Measurements from ENCODE around the gene VOPP1. TPM values are rescaled to one million over a fixed set of nuclear protein-coding genes. Genes with fewer than 3 reads are reported as not detected.

VOPP1 gene
- total RNA-seq, 2 experiments from 2014 or later: 49.6 to 53.1 TPM

DNA sequence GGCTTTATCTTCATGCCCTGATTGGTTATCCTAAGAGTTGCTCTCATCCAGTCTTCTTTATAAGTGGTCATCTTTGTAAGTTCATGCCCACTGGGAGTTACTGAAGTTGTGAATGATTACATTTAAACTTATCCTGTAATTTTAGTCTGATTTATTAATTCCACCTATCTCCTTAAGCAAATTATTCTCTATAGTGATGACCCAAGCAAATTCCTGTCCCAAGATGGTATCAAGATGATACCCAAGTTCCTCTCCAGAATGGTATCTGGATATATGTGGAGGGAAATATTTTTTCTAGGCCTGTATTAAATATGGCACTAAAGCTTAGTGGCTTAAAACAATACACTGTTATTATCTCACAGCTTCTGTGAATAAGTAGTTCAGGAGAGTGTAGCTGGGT lies 22.6 kb upstream of the VOPP1 start:
- intact Hi-C loops (cut with DNase I, micrococcal nuclease): loop anchor here (5.0 kb wide), 2 partner anchors 63 to 313 kb away; no protein-coding TSS in a partner anchor
- no peak overlapping the region for H3K27ac ChIP-seq (ENCODE audit: low read depth in 1 of 2, low read length in 2 of 2)
- Mint-ChIP-seq H3K4me1 (ENCODE audit: low read depth) (peaks cover 16% of the 10 kb centered on the region), H3K27ac (no peak overlapping the region), H3K27me3 (peaks cover 9% of the 10 kb centered on the region), H3K9me3 (no peaks in the 10 kb centered on the region), H3K4me3 (no peak overlapping the region), H3K36me3 (ENCODE audit: low read depth) (no peaks in the 10 kb centered on the region)
- POLR2A ChIA-PET: no interaction called here
- no peaks in the 10 kb centered on the region for H3K27me3 ChIP-seq (ENCODE audit: control insufficient read depth in 1 of 2, insufficient read depth in 2 of 2, low read length in 2 of 2)
- H3K36me3 ChIP-seq (ENCODE audit: insufficient read depth, low read length): no peaks in the 10 kb centered on the region
- no peak overlapping the region for H3K4me3 ChIP-seq (ENCODE audit: low read length)
- no peak for DNase-seq
- no peaks in the 10 kb centered on the region for H3K9me3 ChIP-seq (ENCODE audit: control insufficient read depth in 1 of 2, insufficient read depth in 1 of 2, low read length in 2 of 2)
- peaks cover 22% of the 10 kb centered on the region for H3K4me1 ChIP-seq (ENCODE audit: insufficient read depth, low read length)
- ATAC-seq (ENCODE audit: poor library complexity): no peak
- CTCF ChIA-PET: interaction anchor here (0.6 to 2.0 kb wide), 2 partner anchors 60 to 356 kb away, joined by 3 to 4 read pairs; no protein-coding TSS in a partner anchor
- TF ChIP-seq, protein P1, sequence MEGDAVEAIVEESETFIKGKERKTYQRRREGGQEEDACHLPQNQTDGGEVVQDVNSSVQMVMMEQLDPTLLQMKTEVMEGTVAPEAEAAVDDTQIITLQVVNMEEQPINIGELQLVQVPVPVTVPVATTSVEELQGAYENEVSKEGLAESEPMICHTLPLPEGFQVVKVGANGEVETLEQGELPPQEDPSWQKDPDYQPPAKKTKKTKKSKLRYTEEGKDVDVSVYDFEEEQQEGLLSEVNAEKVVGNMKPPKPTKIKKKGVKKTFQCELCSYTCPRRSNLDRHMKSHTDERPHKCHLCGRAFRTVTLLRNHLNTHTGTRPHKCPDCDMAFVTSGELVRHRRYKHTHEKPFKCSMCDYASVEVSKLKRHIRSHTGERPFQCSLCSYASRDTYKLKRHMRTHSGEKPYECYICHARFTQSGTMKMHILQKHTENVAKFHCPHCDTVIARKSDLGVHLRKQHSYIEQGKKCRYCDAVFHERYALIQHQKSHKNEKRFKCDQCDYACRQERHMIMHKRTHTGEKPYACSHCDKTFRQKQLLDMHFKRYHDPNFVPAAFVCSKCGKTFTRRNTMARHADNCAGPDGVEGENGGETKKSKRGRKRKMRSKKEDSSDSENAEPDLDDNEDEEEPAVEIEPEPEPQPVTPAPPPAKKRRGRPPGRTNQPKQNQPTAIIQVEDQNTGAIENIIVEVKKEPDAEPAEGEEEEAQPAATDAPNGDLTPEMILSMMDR (IDR thresholded peaks at IDR 0.05): no peak

DNA sequence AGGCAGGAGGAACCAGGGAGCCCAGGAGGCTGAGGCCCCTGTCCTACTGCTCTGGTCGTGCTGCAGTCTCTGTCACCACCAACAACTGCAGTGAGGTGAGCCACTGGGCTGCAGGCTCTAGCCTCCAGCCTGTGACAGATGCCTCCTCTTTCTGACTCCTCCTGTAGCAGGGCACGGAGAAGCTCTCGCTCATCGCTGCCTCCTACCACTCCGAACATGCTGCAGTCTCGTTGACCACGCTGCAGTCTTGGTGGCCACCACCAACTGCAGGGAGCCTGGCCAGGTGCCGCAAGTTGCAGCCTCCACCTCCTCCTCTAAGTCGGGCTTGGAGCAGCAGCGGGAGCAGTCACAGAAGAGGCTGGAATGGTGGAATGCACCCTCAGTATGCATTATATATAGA lies 22.1 kb upstream of the VOPP1 start:
- Mint-ChIP-seq H3K4me3 (no peak overlapping the region), H3K27me3 (peaks cover 4% of the 10 kb centered on the region), H3K27ac (no peak overlapping the region), H3K36me3 (ENCODE audit: low read depth) (no peaks in the 10 kb centered on the region), H3K4me1 (ENCODE audit: low read depth) (peaks cover 16% of the 10 kb centered on the region), H3K9me3 (no peaks in the 10 kb centered on the region)
- CTCF ChIA-PET: interaction anchor here (1.1 to 2.0 kb wide), 2 partner anchors 60 to 229 kb away, joined by 4 read pairs; partner anchors contain the start of gene LANCL2
- DNase-seq (peak in 1 of 14 experiments; percentile 8), ATAC-seq (ENCODE audit: poor library complexity) (no peak)
- Histone ChIP-seq H3K4me1 (ENCODE audit: insufficient read depth, low read length) (peaks cover 22% of the 10 kb centered on the region), H3K4me3 (ENCODE audit: low read length) (no peak overlapping the region), H3K27ac (ENCODE audit: low read depth in 1 of 2, low read length in 2 of 2) (no peak overlapping the region), H3K27me3 (ENCODE audit: control insufficient read depth in 1 of 2, insufficient read depth in 2 of 2, low read length in 2 of 2) (no peaks in the 10 kb centered on the region), H3K9me3 (ENCODE audit: control insufficient read depth in 1 of 2, insufficient read depth in 1 of 2, low read length in 2 of 2) (no peaks in the 10 kb centered on the region), H3K36me3 (ENCODE audit: insufficient read depth, low read length) (no peaks in the 10 kb centered on the region)
- intact Hi-C loops (cut with DNase I, micrococcal nuclease): loop anchor here in 1 of 2 experiments (5.0 kb wide), 1 partner anchor 62 kb away; no protein-coding TSS in a partner anchor
- POLR2A ChIA-PET: no interaction called here
- TF ChIP-seq, protein P1 (IDR thresholded peaks at IDR 0.05): no peak

DNA sequence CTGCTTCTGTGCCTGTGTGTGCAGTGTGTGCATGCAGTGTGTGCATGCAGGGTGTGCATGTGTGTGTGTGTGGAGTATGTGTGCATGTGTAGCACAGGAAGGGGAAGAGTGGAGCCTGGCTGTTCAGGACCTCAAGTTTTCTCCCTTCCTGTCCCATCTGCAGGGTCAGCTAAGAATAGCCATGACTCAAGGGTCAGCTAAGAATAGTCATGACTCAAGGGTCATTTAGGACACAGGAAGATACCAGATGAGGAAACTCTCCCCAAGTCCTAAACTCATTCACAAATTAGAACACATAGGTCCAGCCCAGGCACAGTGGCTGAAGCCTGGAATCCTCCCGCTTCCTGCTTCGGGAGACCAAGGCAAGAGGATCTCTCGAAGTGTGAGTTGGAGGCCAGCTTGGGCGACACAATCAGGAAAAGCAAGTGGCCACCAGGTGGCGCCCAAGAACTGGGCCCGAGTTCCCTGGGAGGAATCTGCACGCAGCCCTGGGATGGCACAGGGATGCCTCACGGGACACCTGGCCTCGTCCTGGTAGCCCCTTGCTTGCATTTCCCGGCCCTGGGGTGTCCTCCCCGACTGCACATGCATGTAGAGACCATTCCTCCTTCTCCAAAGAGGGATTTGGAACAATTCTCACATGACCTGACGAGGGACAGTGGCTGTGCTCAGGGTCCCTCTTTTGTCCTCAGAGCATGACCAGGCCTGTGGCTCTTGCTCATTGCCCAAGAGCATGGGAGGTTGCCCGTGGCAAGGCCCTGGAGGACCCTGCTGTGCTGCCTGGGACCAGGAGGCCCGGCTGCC lies 21.4 kb upstream of the VOPP1 start:
- Histone ChIP-seq H3K36me3 (ENCODE audit: insufficient read depth, low read length) (no peaks in the 10 kb centered on the region), H3K9me3 (ENCODE audit: control insufficient read depth in 1 of 2, insufficient read depth in 1 of 2, low read length in 2 of 2) (no peaks in the 10 kb centered on the region), H3K27me3 (ENCODE audit: control insufficient read depth in 1 of 2, insufficient read depth in 2 of 2, low read length in 2 of 2) (no peaks in the 10 kb centered on the region), H3K4me1 (ENCODE audit: insufficient read depth, low read length) (peaks cover 22% of the 10 kb centered on the region), H3K4me3 (ENCODE audit: low read length) (no peak overlapping the region), H3K27ac (ENCODE audit: low read depth in 1 of 2, low read length in 2 of 2) (no peak overlapping the region)
- Mint-ChIP-seq H3K4me3 (no peak overlapping the region), H3K4me1 (ENCODE audit: low read depth) (peaks cover 16% of the 10 kb centered on the region), H3K27ac (no peak overlapping the region), H3K27me3 (peaks cover 4% of the 10 kb centered on the region), H3K9me3 (no peaks in the 10 kb centered on the region), H3K36me3 (ENCODE audit: low read depth) (no peaks in the 10 kb centered on the region)
- CTCF ChIA-PET: interaction anchor here (0.6 to 2.0 kb wide), 9 partner anchors 10 to 228 kb away, joined by 3 to 7 read pairs (median 4); partner anchors contain the start of gene LANCL2
- intact Hi-C loops (cut with DNase I, micrococcal nuclease): loop anchor here in 1 of 2 experiments (5.0 kb wide), 1 partner anchor 61 kb away; no protein-coding TSS in a partner anchor
- DNase-seq: peak; percentile 54 to 86 (median 66)
- TF ChIP-seq, protein P1 (IDR thresholded peaks at IDR 0.05): peak; percentile 83
- POLR2A ChIA-PET: no interaction called here
- peak; percentile 61 for ATAC-seq (ENCODE audit: poor library complexity)

All from CD4-positive, alpha-beta T cell (primary cell).